Panc1 (cell line): ENCODE results near the gene NSL1. TPM values are rescaled to one million over a fixed set of nuclear protein-coding genes. Genes with fewer than 3 reads are reported as not detected.

Experiments used
- ATAC-seq: fragments of 200-7000 bp; cut with Tn5 transposase; 2 replicates; pipeline ENCODE4 v1.9.1; 2020; ENCODE audit warnings: mild to moderate bottlenecking, moderate library complexity
- BruUV-seq: library from RNA; stranded (reverse); fragments of 400-500 nt; replicated peaks from 2 replicates; lab custom pipeline; 2021; lab: Mats Ljungman, UMichigan
- CTCF ChIA-PET: fragments of 300-600 bp; sonication (Branson Sonifier 250); formaldehyde crosslinking; loops from one replicate; lab custom pipeline; 2022; ENCODE audit warnings: antibody characterized with exemption; lab: Charles Lee
- POLR2A ChIA-PET: fragments of 300-600 bp; sonication (Branson Sonifier 250); formaldehyde crosslinking; loops from one replicate; lab custom pipeline; 2022; ENCODE audit warnings: antibody characterized with exemption; lab: Charles Lee
- DNase-seq: peaks from one replicate; pipeline ENCODE4 v3.0.0-alpha.2; 2010; ENCODE audit warnings: low read depth, low spot score
- H3K27ac ChIP-seq: 2 replicates; pipeline ENCODE4 v1.5.1; 2011; ENCODE audit warnings: mild to moderate bottlenecking, low read length, inconsistent platforms
- H3K27me3 ChIP-seq: fragments of 200-500 bp; sonication (Bioruptor generic); 2 replicates; pipeline ENCODE4 v1.6.0; 2014; ENCODE audit warnings: low read length, inconsistent platforms; ENCODE audit not compliant: control insufficient read depth, insufficient read depth
- H3K36me3 ChIP-seq: fragments of 200-500 bp; sonication (Bioruptor generic); 2 replicates; pipeline ENCODE4 v1.5.1; 2014; ENCODE audit warnings: inconsistent platforms, mild to moderate bottlenecking, low read length, moderate library complexity; ENCODE audit not compliant: control insufficient read depth, insufficient read depth
- H3K4me1 ChIP-seq: 2 replicates; pipeline ENCODE4 v1.5.1; 2011; ENCODE audit warnings: inconsistent platforms, mild to moderate bottlenecking, low read length, moderate library complexity; ENCODE audit not compliant: control insufficient read depth, insufficient read depth
- H3K4me3 ChIP-seq, 2 experiments: 2 replicates each; pipeline ENCODE4 v1.5.1; 2011 to 2012; ENCODE audit warnings: low read depth in 2 of 2, low read length in 2 of 2, mild to moderate bottlenecking in 2 of 2, inconsistent platforms in 1 of 2, moderate library complexity in 1 of 2
- H3K9me3 ChIP-seq: fragments of 200-500 bp; sonication (Bioruptor generic); 2 replicates; pipeline ENCODE4 v1.5.1; 2014; ENCODE audit warnings: low read depth, mild to moderate bottlenecking, inconsistent platforms, low read length, moderate library complexity; ENCODE audit not compliant: control insufficient read depth, insufficient read depth
- POLR2AphosphoS5 ChIP-seq: IDR thresholded peaks from 2 replicates; pipeline ENCODE4 v1.6.1; 2012; ENCODE audit warnings: mild to moderate bottlenecking, low read depth, low read length, moderate library complexity
- REST ChIP-seq, 2 experiments: IDR thresholded peaks; 2 replicates each; pipeline ENCODE4 v1.6.1; 2011 to 2012; ENCODE audit warnings: low read depth in 2 of 2, control low read depth in 1 of 2, low read length in 1 of 2, mild to moderate bottlenecking in 1 of 2, moderate library complexity in 1 of 2; ENCODE audit not compliant: insufficient read depth in 1 of 2
- SIN3A ChIP-seq: IDR thresholded peaks from 2 replicates; pipeline ENCODE4 v1.6.1; 2012; ENCODE audit warnings: low read depth, mild to moderate bottlenecking, low read length, moderate library complexity, borderline replicate concordance; ENCODE audit not compliant: insufficient read depth
- TCF7L2 ChIP-seq: IDR thresholded peaks from 2 replicates; pipeline ENCODE4 v1.6.1; 2011; ENCODE audit warnings: mild to moderate bottlenecking, low read depth, low read length, inconsistent platforms
- in situ Hi-C: cut with HindIII; loops from 2 replicates; pipeline ENCODE4 v1.10.0; 2016; ENCODE audit warnings: low sequenced_read_pairs, low pct_unique_long_range_greater_than_20kb
- intact Hi-C: fragments of 100-400 bp; cut with micrococcal nuclease; formaldehyde crosslinking; loops from one replicate; pipeline ENCODE4 v1.10.0; 2022; ENCODE audit not compliant: unreplicated experiment
- total RNA-seq: library from RNA; stranded (reverse); gene quantifications from one replicate; pipeline ENCODE4 v1.2.1, GENCODE V29; 2021; ENCODE audit not compliant: unreplicated experiment
- TF ChIP-seq, protein P1 (sequence below): fragments of 450-650 bp; IDR thresholded peaks from 2 replicates; pipeline ENCODE4 v1.5.1; 2017; ENCODE audit warnings: mild to moderate bottlenecking

The NSL1 gene
- total RNA-seq, 1 experiment from 2014 or later: 21.8 TPM

DNA sequence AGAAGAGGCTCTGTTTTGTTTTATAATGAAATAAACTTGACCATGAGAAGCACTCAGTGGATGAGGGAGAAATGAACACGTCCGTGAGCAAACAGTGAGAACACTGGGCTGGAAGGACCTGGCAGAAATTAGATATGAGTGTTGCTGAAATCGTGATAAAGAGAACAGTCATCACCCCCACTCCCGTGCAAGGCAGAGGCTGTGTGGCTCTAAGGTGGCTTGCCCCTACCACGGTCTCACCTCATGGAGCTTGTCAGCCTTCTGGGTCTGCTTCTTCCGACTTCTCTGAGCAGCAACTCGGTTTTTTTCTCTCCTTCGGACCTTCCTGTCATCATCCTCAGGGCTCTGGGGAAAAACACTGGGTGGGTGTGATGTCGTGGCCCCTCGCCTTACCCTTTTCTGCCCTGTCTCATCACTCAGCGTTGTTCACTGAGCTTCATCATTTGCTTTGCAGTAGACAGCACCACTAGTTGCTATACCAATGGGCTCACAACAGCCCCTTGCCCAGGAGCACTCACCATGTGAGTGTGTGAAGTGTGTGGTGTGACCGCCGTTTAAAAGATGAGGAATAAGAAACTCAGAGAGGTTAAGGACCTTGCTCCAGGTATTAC is 94.8 kb downstream of the NSL1 start:
- no peak for TF ChIP-seq REST (IDR thresholded peaks at IDR 0.05; ENCODE audit: insufficient read depth in 1 of 2, low read depth in 2 of 2, low read length in 1 of 2)
- TF ChIP-seq, protein P1, sequence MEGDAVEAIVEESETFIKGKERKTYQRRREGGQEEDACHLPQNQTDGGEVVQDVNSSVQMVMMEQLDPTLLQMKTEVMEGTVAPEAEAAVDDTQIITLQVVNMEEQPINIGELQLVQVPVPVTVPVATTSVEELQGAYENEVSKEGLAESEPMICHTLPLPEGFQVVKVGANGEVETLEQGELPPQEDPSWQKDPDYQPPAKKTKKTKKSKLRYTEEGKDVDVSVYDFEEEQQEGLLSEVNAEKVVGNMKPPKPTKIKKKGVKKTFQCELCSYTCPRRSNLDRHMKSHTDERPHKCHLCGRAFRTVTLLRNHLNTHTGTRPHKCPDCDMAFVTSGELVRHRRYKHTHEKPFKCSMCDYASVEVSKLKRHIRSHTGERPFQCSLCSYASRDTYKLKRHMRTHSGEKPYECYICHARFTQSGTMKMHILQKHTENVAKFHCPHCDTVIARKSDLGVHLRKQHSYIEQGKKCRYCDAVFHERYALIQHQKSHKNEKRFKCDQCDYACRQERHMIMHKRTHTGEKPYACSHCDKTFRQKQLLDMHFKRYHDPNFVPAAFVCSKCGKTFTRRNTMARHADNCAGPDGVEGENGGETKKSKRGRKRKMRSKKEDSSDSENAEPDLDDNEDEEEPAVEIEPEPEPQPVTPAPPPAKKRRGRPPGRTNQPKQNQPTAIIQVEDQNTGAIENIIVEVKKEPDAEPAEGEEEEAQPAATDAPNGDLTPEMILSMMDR: no peak
- no peak for TF ChIP-seq POLR2AphosphoS5
- TF ChIP-seq SIN3A: no peak
- TF ChIP-seq TCF7L2: no peak
- no peaks in the 10 kb centered on the region for H3K9me3 ChIP-seq
- CTCF ChIA-PET: no interaction called here
- POLR2A ChIA-PET: no interaction called here
- ATAC-seq (no peak), DNase-seq (no peak)
- in situ Hi-C loops: no loop called here
- peaks cover 21% of the 10 kb centered on the region for H3K27me3 ChIP-seq
- BruUV-seq: no TSS peak
- H3K4me1 ChIP-seq: peaks cover 18% of the 10 kb centered on the region
- H3K27ac ChIP-seq: no peak overlapping the region
- no peaks in the 10 kb centered on the region for H3K36me3 ChIP-seq
- intact Hi-C loops: no loop called here
- no peak overlapping the region for H3K4me3 ChIP-seq

GRCh38 chr1:212692774-212693644 is 98.6 kb downstream of the NSL1 start:
- no peaks in the 10 kb centered on the region for H3K9me3 ChIP-seq
- ATAC-seq (no peak), DNase-seq (no peak)
- no TSS peak for BruUV-seq
- in situ Hi-C loops: no loop called here
- ChIA-PET POLR2A (interaction anchor here (0.6 kb wide), 1 partner anchor 54 kb away, joined by 6 read pairs; no protein-coding TSS in a partner anchor), CTCF (no interaction called here)
- intact Hi-C loops: no loop called here
- H3K27me3 ChIP-seq: peaks cover 10% of the 10 kb centered on the region
- H3K4me1 ChIP-seq: no peaks in the 10 kb centered on the region
- H3K4me3 ChIP-seq: no peak overlapping the region
- no peak for TF ChIP-seq TCF7L2
- TF ChIP-seq, protein P1: no peak
- H3K27ac ChIP-seq: no peak overlapping the region
- no peaks in the 10 kb centered on the region for H3K36me3 ChIP-seq
